Putamen (tissue), 1 donor: ENCODE measurements around the gene LPCAT1.
"Not testable (repeated sequence)": the region's sequence is repeated elsewhere in the genome, so short reads cannot be mapped to it uniquely, and the experiment has no call there.

Experiments
- DNase-seq: peaks from one replicate; pipeline ENCODE4 v3.0.0-alpha.2; 2016; ENCODE audit warnings: low spot score

LPCAT1 gene

GRCh38 chr5:1522601-1523479 lies 920 bp downstream of the LPCAT1 start:
- no peak for DNase-seq

- no peak for DNase-seq
Measured at GRCh38 chr5:1521671-1522600, 1.8 kb downstream of the LPCAT1 start.

- DNase-seq: no peak
Measured at GRCh38 chr5:1520791-1521453, 2.8 kb downstream of the LPCAT1 start.

- no peak for DNase-seq
Measured at GRCh38 chr5:1519631-1520210, 4.0 kb downstream of the LPCAT1 start.

GRCh38 chr5:1517838-1518237 lies 5.9 kb downstream of the LPCAT1 start:
- DNase-seq: no peak

- no peak for DNase-seq
Measured at GRCh38 chr5:1516615-1517601, 6.9 kb downstream of the LPCAT1 start.

GRCh38 chr5:1515921-1516571 lies 7.7 kb downstream of the LPCAT1 start:
- no peak for DNase-seq

GRCh38 chr5:1515311-1515920 lies 8.3 kb downstream of the LPCAT1 start:
- DNase-seq: no peak

GRCh38 chr5:1514819-1515310 lies 8.9 kb downstream of the LPCAT1 start:
- DNase-seq: not testable (repeated sequence)

GRCh38 chr5:1514027-1514818 lies 9.5 kb downstream of the LPCAT1 start:
- DNase-seq: no peak

- no peak for DNase-seq
Measured at GRCh38 chr5:1513326-1514026, 10.3 kb downstream of the LPCAT1 start.

- DNase-seq: no peak
Measured at GRCh38 chr5:1512541-1513291, 11.0 kb downstream of the LPCAT1 start.

GRCh38 chr5:1511651-1512540 lies 11.9 kb downstream of the LPCAT1 start:
- DNase-seq: no peak

- no peak for DNase-seq
Measured at GRCh38 chr5:1511048-1511447, 12.7 kb downstream of the LPCAT1 start.

GRCh38 chr5:1510631-1511030 lies 13.1 kb downstream of the LPCAT1 start:
- DNase-seq: no peak

GRCh38 chr5:1510151-1510561 lies 13.6 kb downstream of the LPCAT1 start:
- peak; percentile 70 for DNase-seq
